PC-3 (cell line): Measurements from ENCODE around the gene SLC6A16.

Source experiments
- CTCF ChIP-seq: fragments of 300-600 bp; sonication (generic); conservative IDR thresholded peaks from 2 replicates; pipeline ENCODE4 v1.5.1; 2017; ENCODE audit warnings: antibody characterized with exemption, low read depth, mild to moderate bottlenecking, low read length
- EZH2 ChIP-seq: fragments of 300-600 bp; sonication (generic); IDR thresholded peaks from one replicate; pipeline ENCODE4 v1.6.1; 2017; ENCODE audit warnings: antibody characterized with exemption, mild to moderate bottlenecking, low read length; ENCODE audit not compliant: unreplicated experiment
- EZH2phosphoT487 ChIP-seq: fragments of 300-600 bp; sonication (generic); IDR thresholded peaks from 2 replicates; pipeline ENCODE4 v1.6.1; 2018; ENCODE audit warnings: mild to moderate bottlenecking, antibody characterized with exemption, low read length, borderline replicate concordance

GRCh38 chr19:49324801-49325576, at the start of gene SLC6A16:
- TF ChIP-seq CTCF (no peak), EZH2 (no peak), EZH2phosphoT487 (no peak)
